Raji (cell line): ENCODE results near the gene ZKSCAN3.
A peak's percentile ranks its signal among the peaks of the same experiment; 100 is the strongest.

Experiments used
- POLR2A ChIP-seq: IDR thresholded peaks from 2 replicates; pipeline ENCODE4 v1.6.1; 2011; ENCODE audit warnings: low read depth, low read length, control low read depth; ENCODE audit not compliant: insufficient read depth

ZKSCAN3 gene

GRCh38 chr6:28349892-28350737 lies at the start of gene ZKSCAN3:
Gene ZKSCAN3, plus strand, starts transcription at chr6:28349947. Its CDS starts 9,640 bp downstream, at chr6:28359587.
- peak; percentile 76 for TF ChIP-seq POLR2A

- TF ChIP-seq POLR2A: no peak
These were observed 46.2 kb upstream of the ZKSCAN3 start for GRCh38 chr6:28303570-28303969.

GRCh38 chr6:28311139-28311823 lies 38.5 kb upstream of the ZKSCAN3 start:
- TF ChIP-seq POLR2A: no peak

GRCh38 chr6:28312939-28313338 lies 36.8 kb upstream of the ZKSCAN3 start:
- no peak for TF ChIP-seq POLR2A

GRCh38 chr6:28315628-28316027 lies 34.1 kb upstream of the ZKSCAN3 start:
- TF ChIP-seq POLR2A: no peak

- no peak for TF ChIP-seq POLR2A
These were observed 27.1 kb upstream of the ZKSCAN3 start for GRCh38 chr6:28322661-28323060.

- no peak for TF ChIP-seq POLR2A
These were observed 25.8 kb upstream of the ZKSCAN3 start for GRCh38 chr6:28323813-28324424.

GRCh38 chr6:28326371-28326948 lies 23.3 kb upstream of the ZKSCAN3 start:
- no peak for TF ChIP-seq POLR2A

- no peak for TF ChIP-seq POLR2A
These were observed 19.7 kb upstream of the ZKSCAN3 start for GRCh38 chr6:28330041-28330440.

- TF ChIP-seq POLR2A: no peak
These were observed 16.7 kb upstream of the ZKSCAN3 start for GRCh38 chr6:28333047-28333446.

- no peak for TF ChIP-seq POLR2A
These were observed 16.1 kb upstream of the ZKSCAN3 start for GRCh38 chr6:28333599-28334018.

GRCh38 chr6:28334286-28335039 lies 15.3 kb upstream of the ZKSCAN3 start:
- no peak for TF ChIP-seq POLR2A

GRCh38 chr6:28335040-28335563 lies 14.6 kb upstream of the ZKSCAN3 start:
- no peak for TF ChIP-seq POLR2A

GRCh38 chr6:28335564-28336283 lies 14.0 kb upstream of the ZKSCAN3 start, which contains the start of gene ZSCAN31:
Gene ZSCAN31, minus strand, starts transcription at chr6:28336148. Its CDS starts 6,465 bp downstream, at chr6:28329683.
- no peak for TF ChIP-seq POLR2A
